ENCODE data around the gene EML1.
"Not testable (repeated sequence)": the region's sequence is repeated elsewhere in the genome, so short reads cannot be mapped to it uniquely, and the experiment has no call there.

The EML1 gene

GRCh38 chr14:99755629-99756603, 37.3 kb upstream of the EML1 start:
- DNase-seq (ENCODE audit: low read depth in 1 of 2, low spot score in 1 of 2) = no peak

- no peak for DNase-seq (ENCODE audit: low read depth in 1 of 2, low spot score in 1 of 2)
These were observed 36.4 kb upstream of the EML1 start for GRCh38 chr14:99756796-99757195.

- DNase-seq (ENCODE audit: low read depth in 1 of 2, low spot score in 1 of 2) = no peak
These were observed 35.7 kb upstream of the EML1 start for GRCh38 chr14:99757331-99758070.

- no peak for DNase-seq (ENCODE audit: low read depth in 1 of 2, low spot score in 1 of 2)
These were observed 34.9 kb upstream of the EML1 start for GRCh38 chr14:99758121-99758821.

GRCh38 chr14:99758872-99759545, 34.2 kb upstream of the EML1 start:
- no peak for DNase-seq (ENCODE audit: low read depth in 1 of 2, low spot score in 1 of 2)

- no peak for DNase-seq (ENCODE audit: low read depth in 1 of 2, low spot score in 1 of 2)
These were observed 33.7 kb upstream of the EML1 start for GRCh38 chr14:99759546-99759925.

GRCh38 chr14:99760817-99761216, 32.4 kb upstream of the EML1 start:
- DNase-seq (ENCODE audit: low read depth in 1 of 2, low spot score in 1 of 2) = no peak

- DNase-seq (ENCODE audit: low read depth in 1 of 2, low spot score in 1 of 2) = not testable (repeated sequence)
These were observed 30.3 kb upstream of the EML1 start for GRCh38 chr14:99762911-99763310.

GRCh38 chr14:99763527-99764221, 29.5 kb upstream of the EML1 start:
- no peak for DNase-seq (ENCODE audit: low read depth in 1 of 2, low spot score in 1 of 2)

GRCh38 chr14:99764222-99764706, 28.9 kb upstream of the EML1 start:
- DNase-seq (ENCODE audit: low read depth in 1 of 2, low spot score in 1 of 2) = no peak

- no peak for DNase-seq (ENCODE audit: low read depth in 1 of 2, low spot score in 1 of 2)
These were observed 24.8 kb upstream of the EML1 start for GRCh38 chr14:99768381-99768780.

- no peak for DNase-seq (ENCODE audit: low read depth in 1 of 2, low spot score in 1 of 2)
These were observed 24.1 kb upstream of the EML1 start for GRCh38 chr14:99769123-99769522.

GRCh38 chr14:99769799-99770198, 23.4 kb upstream of the EML1 start:
- no peak for DNase-seq (ENCODE audit: low read depth in 1 of 2, low spot score in 1 of 2)

- DNase-seq (ENCODE audit: low read depth in 1 of 2, low spot score in 1 of 2) = no peak
These were observed 20.6 kb upstream of the EML1 start for GRCh38 chr14:99772371-99773283.

GRCh38 chr14:99773521-99774497, 19.4 kb upstream of the EML1 start:
- DNase-seq (ENCODE audit: low read depth in 1 of 2, low spot score in 1 of 2) = no peak

- DNase-seq (ENCODE audit: low read depth in 1 of 2, low spot score in 1 of 2) = no peak
These were observed 18.5 kb upstream of the EML1 start for GRCh38 chr14:99774556-99775307.

GRCh38 chr14:99775351-99775750, 17.9 kb upstream of the EML1 start:
- no peak for DNase-seq (ENCODE audit: low read depth in 1 of 2, low spot score in 1 of 2)

All from stimulated activated CD4-positive, alpha-beta T cell treated with anti-CD3 and anti-CD28 coated beads, Interleukin-15, amount 100 ng/mL, for 1 hour (primary cell).